Stimulated activated CD8-positive, alpha-beta memory T cell treated with anti-CD3 and anti-CD28 coated beads, Interleukin-12 subunit alpha, Interleukin-12 subunit beta, amount 100 ng/mL, for 4 hours (primary cell): Measurements from ENCODE around the gene ARHGAP9.
"Not testable (repeated sequence)": the region's sequence is repeated elsewhere in the genome, so short reads cannot be mapped to it uniquely, and the experiment has no call there.

Experiments used
- DNase-seq: peaks from one replicate; pipeline ENCODE4 v3.0.0-alpha.2; 2020; ENCODE audit warnings: low read depth

Gene ARHGAP9

GRCh38 chr12:57479376-57480115 is at the start of gene ARHGAP9:
Gene ARHGAP9, minus strand, starts transcription at chr12:57479866. Its CDS starts 460 bp downstream, at chr12:57479406.
- DNase-seq = no peak

- DNase-seq = no peak
These were observed 49.3 kb upstream of the ARHGAP9 start for GRCh38 chr12:57528831-57529555.

GRCh38 chr12:57528176-57528575 is 48.5 kb upstream of the ARHGAP9 start:
- no peak for DNase-seq

- no peak for DNase-seq
These were observed 47.5 kb upstream of the ARHGAP9 start for GRCh38 chr12:57527184-57527583.

- no peak for DNase-seq
These were observed 46.9 kb upstream of the ARHGAP9 start for GRCh38 chr12:57526477-57527126.

GRCh38 chr12:57525615-57526383 is 46.1 kb upstream of the ARHGAP9 start:
- no peak for DNase-seq

GRCh38 chr12:57524814-57525614 is 45.3 kb upstream of the ARHGAP9 start:
- DNase-seq = no peak

- DNase-seq = no peak
These were observed 44.3 kb upstream of the ARHGAP9 start for GRCh38 chr12:57523706-57524614.

GRCh38 chr12:57522887-57523705 is 43.4 kb upstream of the ARHGAP9 start:
- DNase-seq = no peak

- DNase-seq = peak; percentile 86
These were observed 42.6 kb upstream of the ARHGAP9 start, which contains the start of gene MBD6 for GRCh38 chr12:57522011-57522886. Gene MBD6, plus strand, starts transcription at chr12:57522824. Its CDS starts 1,480 bp downstream, at chr12:57524304.

GRCh38 chr12:57521525-57522010 is 41.9 kb upstream of the ARHGAP9 start:
- DNase-seq = no peak

GRCh38 chr12:57520053-57520818 is 40.6 kb upstream of the ARHGAP9 start, which contains the start of gene DDIT3:
Gene DDIT3, minus strand, starts transcription at chr12:57520514. Its CDS starts 3,108 bp downstream, at chr12:57517406.
- DNase-seq = peak; percentile 100

- no peak for DNase-seq
These were observed 40.1 kb upstream of the ARHGAP9 start for GRCh38 chr12:57519796-57520052.

GRCh38 chr12:57518920-57519795 is 39.5 kb upstream of the ARHGAP9 start:
- no peak for DNase-seq

- no peak for DNase-seq
These were observed 38.7 kb upstream of the ARHGAP9 start for GRCh38 chr12:57518176-57518919.

GRCh38 chr12:57517718-57518117 is 38.1 kb upstream of the ARHGAP9 start:
- not testable (repeated sequence) for DNase-seq
